EL (cell line): ENCODE measurements around the gene PKM.
A peak's percentile ranks its signal among the peaks of the same experiment; 100 is the strongest.

ENCODE experiments used
- DNase-seq: peaks from one replicate; pipeline ENCODE4 v3.0.0-alpha.2; 2016

Gene PKM

GRCh38 chr15:72233769-72234168 is 2.8 kb upstream of the PKM start:
- DNase-seq = no peak

- peak; percentile 76 for DNase-seq
Observed at GRCh38 chr15:72231833-72232478, 966 bp upstream of the PKM start.

DNA sequence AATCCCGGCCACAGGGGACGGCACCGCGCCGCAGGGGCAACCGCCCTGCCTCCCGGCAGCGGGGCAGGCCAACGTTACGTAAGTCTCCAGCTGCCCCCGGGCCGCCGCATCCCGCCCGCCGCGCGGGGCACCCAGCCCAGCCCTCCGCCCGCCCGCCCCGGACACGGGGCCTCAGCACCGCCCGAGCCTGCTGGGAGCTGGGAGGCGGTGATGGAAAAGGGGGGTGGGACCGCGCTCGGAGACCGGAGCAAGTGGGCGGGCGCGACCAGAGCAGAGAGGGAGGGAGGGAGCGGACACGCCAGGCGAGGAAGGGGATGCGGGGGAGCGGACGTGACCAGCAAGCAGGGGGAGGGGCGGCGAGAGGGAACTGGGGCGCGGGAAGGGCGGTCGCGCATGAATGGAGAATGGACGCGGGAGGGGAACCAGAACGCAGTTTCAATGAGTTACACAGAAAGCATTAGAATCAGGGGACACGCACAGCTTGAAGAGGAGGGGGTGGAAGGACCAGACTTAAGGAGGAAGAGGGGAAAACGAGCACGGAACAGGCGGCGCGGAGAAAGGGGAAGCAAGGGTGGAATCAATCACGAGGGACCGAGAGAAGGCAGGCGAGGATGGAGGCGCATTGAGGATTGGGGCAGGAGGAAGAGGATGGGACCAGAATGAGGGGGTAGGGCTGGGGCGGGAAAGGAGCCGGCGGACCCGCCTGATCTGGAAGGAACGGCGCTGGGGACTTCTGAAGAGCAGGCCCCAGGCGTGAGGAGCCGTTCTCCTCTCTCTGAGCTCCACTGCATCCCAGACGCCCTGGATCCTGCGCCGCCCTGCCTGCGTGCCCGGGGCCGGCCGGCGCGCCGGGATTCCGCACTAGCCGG is 559 bp downstream of the PKM start:
- DNase-seq = peak; percentile 90

DNA sequence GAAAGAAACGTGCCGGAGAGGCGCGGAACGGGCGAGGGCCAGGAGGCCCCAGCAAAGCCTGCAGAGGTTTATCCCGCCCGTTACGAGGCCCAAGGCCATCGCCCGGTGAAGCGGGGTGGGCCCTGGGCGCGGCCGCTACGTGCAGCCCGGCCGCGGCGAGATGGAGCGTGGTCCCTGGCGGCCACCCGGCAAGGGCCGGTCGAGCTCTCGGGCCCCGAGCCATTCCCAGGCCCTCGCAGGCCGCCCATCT is 1.1 kb downstream of the PKM start:
- no peak for DNase-seq

DNA sequence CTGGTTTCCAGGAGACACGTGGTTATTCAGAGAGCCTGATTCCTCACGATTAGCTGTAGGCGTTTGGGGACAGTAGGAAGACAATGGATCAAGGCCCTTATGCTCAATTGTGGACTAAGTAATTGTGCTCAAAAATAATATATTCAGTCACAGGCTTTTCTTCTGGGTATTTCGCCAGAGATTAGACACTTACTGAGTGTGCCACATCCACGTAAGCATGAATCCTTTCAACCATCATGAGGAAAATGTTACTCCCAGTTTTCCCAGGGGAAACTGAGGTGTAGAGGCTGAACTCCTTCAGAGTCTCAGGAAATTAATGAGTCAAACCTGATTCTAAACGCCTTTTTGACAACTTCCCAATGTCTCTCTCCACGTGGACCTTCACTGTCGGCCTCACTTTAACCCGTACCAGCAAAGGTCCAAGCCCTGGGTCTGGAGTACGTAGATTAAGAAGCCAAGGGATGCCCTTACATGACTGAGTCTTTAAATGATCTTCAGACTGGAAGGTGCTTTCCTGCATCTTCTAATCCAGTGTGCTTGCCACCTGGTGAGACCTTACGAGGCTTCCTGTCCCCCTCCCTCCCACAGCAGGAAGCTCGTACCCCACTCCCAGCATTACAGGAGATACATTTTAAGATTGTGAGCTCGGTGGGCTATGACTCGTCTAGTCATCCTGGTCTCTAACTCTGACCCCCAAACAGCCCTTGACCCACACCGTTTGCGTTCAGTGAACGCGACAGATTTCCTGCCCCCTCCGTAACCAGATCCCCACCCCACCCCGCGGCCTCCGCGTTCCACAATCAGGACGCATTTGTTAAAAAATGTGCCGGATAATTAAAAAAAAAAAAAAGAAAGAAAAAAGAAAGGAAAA is 1.7 kb downstream of the PKM start:
- no peak for DNase-seq

DNA sequence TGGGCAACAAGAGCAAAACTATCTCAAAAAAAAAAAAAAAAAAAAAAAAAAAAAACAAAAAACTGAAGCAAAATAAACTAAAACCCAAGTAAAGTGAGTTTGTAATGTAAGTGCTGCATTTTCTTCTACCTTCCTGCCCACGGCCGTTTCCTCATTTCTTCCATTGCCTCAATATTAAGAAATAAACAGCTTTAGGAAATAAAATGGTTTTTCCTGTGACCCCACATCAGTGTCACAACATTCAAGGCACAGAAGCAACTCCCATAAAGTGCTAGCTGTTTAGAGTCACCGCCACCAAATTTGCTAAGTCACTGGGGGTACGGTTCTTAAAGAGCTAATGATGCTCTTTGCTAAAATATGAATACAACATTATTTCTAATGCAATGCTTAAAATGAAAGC is 3.3 kb downstream of the PKM start:
- DNase-seq = peak; percentile 25

DNA sequence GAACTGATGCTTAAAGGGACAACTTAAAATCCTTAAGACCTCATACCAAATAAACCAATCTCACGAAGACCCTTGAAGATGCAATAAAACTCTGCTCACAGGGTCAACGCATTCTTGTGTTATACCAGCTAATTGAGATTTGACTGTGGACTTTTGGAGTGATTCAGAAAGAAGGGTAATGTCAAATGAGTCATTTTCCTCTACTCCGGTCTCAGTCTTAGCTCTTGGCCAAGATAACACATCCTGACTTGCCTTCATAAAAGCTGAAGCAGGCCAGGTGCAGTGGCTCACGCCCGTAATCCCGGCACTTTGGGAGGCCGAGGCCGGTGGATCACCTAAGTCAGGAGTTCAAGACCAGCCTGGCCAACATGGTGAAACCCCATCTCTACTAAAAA is 3.8 kb downstream of the PKM start:
- DNase-seq = peak; percentile 87

GRCh38 chr15:72223278-72223677 is 7.7 kb downstream of the PKM start:
- DNase-seq = no peak

- DNase-seq = peak; percentile 61
Observed at GRCh38 chr15:72222393-72222792, 8.6 kb downstream of the PKM start.

GRCh38 chr15:72220687-72221086 is 10.3 kb downstream of the PKM start:
- DNase-seq = no peak

DNA sequence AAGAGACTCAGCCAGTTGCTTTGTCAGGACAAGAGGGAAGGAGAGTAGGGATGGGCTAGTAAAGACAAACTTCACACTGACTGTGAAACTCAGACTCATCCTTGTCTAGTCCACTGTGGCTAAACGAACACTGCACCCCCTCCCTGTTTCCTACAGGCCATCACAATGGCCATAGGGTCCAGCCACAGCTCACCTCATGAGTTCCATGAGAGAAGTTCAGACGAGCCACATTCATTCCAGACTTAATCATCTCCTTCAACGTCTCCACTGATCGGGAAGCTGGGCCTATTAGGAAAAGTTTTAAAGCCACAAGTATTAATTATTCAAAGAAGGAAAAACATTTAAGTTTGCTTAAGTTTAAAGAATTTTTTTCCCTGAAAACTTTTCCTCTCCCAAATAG is 13.8 kb downstream of the PKM start:
- DNase-seq = peak; percentile 34

DNA sequence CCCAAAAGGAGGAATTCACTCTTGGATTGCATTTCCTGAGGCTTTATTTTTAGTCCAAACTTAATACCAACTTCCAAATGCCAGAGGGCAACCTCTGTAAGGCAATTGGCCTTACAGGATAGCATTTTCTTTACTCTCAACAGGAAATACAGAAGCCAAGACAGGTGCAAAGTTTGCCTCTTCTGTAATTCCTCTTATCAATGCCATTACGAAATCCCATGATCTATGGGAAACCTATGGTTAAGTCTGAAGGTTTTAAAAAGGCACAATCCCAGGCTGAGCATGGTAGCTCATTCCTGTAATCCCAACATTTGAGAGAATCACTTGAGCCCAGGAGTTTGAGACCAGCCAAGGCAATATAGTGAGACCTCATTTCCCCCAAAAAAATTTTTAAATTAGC is 14.9 kb downstream of the PKM start:
- no peak for DNase-seq

- no peak for DNase-seq
Observed at GRCh38 chr15:72207558-72208085, 23.4 kb downstream of the PKM start.

- no peak for DNase-seq
Observed at GRCh38 chr15:72206677-72207000, 24.4 kb downstream of the PKM start.

- DNase-seq = no peak
Observed at GRCh38 chr15:72205896-72206676, 24.9 kb downstream of the PKM start.

DNA sequence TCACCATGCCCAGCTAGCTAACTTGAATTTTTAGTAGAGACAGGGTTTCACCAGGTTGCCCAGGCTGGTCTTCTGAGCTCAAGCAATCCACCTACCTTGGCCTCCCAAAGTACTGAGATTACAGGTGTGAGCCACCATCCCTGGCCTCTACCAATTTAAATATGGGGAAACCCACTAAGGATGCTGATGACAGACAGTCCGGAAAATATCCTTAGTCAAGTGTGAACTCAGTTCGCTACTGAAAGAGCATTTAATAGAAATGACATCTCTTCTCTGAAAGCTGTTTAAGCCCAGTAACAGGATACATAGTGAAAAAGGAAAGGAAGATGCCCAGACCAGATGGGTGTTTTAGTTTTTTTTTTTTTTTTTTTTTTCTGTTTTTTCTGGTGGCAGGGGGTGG is 25.7 kb downstream of the PKM start:
- no peak for DNase-seq

- peak; percentile 88 for DNase-seq
Observed at GRCh38 chr15:72203507-72203837, 27.5 kb downstream of the PKM start.

GRCh38 chr15:72202801-72203506 is 28.0 kb downstream of the PKM start:
- DNase-seq = no peak

DNA sequence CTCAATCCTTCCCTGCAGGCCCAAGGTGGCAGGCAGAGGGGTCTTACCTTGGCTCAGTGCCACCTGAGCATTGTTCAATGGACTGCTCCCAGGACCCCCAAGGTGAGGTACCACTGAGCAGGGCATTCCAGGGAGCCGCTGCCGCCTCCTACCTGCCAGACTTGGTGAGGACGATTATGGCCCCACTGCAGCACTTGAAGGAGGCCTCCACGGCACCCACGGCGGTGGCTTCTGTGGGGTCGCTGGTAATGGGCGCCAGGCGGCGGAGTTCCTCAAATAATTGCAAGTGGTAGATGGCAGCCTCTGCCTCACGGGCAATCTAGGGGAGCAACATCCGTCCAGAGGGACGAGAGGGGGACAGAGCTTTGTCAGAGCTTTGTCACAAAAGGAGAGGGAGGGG is 28.7 kb downstream of the PKM start:
- DNase-seq = no peak

DNA sequence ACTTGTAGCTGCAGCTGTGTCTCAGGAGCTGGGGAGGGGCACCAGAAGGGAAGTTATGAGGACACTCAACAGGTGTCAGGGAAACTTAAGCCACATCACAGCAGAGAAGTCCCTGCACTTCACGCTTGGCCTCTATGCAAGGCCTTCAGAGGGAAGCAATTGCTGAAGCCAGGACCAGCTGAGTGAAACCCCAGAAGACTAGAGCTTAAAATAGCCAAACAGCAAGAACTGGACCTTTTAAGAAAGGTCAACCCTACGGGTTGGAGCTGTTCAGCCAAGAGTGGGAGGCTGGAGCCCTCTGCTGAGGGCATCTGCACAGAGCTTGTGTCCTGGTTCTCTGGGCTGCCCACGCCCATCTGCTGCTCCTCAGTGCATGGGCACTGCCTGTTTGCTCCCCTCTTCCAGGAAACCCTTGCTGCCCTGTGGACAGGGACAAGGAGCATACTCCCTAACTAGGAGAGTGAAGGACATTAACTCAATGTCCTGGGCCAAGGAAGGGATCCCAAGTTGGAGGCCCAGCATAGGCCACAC is 29.5 kb downstream of the PKM start:
- DNase-seq = no peak

- DNase-seq = no peak
Observed at GRCh38 chr15:72200395-72201237, 30.4 kb downstream of the PKM start.
